Mucosa of stomach (tissue), 1 donor: ENCODE data around the gene PLAGL2.

ENCODE experiments used
- H3K27me3 ChIP-seq: one replicate; pipeline ENCODE4 v1.7.0; 2013; ENCODE audit warnings: mild to moderate bottlenecking, low read length; ENCODE audit not compliant: control insufficient read depth, insufficient read depth
- H3K36me3 ChIP-seq: one replicate; pipeline ENCODE4 v1.7.0; 2013; ENCODE audit warnings: low read length; ENCODE audit not compliant: control insufficient read depth, insufficient read depth
- H3K4me1 ChIP-seq: one replicate; pipeline ENCODE4 v1.7.0; 2013; ENCODE audit warnings: mild to moderate bottlenecking, low read length; ENCODE audit not compliant: control insufficient read depth, insufficient read depth
- H3K4me3 ChIP-seq: one replicate; pipeline ENCODE4 v1.7.0; 2013; ENCODE audit warnings: low read length
- H3K9ac ChIP-seq: one replicate; pipeline ENCODE4 v1.7.0; 2013; ENCODE audit warnings: mild to moderate bottlenecking, low read length, moderate library complexity
- H3K9me3 ChIP-seq: one replicate; pipeline ENCODE4 v1.7.0; 2013; ENCODE audit warnings: mild to moderate bottlenecking, low read length, moderate library complexity; ENCODE audit not compliant: control insufficient read depth
- donor health status: Pancreatic carcinoma.

The PLAGL2 gene

GRCh38 chr20:32162351-32162750, 45.2 kb downstream of the PLAGL2 start:
- H3K36me3 ChIP-seq = peaks cover 12% of the 10 kb centered on the region
- H3K9ac ChIP-seq = no peak overlapping the region
- no peak overlapping the region for H3K4me3 ChIP-seq
- no peaks in the 10 kb centered on the region for H3K4me1 ChIP-seq
- no peaks in the 10 kb centered on the region for H3K27me3 ChIP-seq
- H3K9me3 ChIP-seq = no peaks in the 10 kb centered on the region

GRCh38 chr20:32160341-32160740, 47.2 kb downstream of the PLAGL2 start:
- Histone ChIP-seq H3K36me3 (peaks cover 12% of the 10 kb centered on the region), H3K27me3 (no peaks in the 10 kb centered on the region), H3K4me3 (no peak overlapping the region), H3K9ac (no peak overlapping the region), H3K9me3 (no peaks in the 10 kb centered on the region), H3K4me1 (peaks cover 2% of the 10 kb centered on the region)

- Histone ChIP-seq H3K4me1 (peaks cover 7% of the 10 kb centered on the region), H3K36me3 (peaks cover 12% of the 10 kb centered on the region), H3K9me3 (no peaks in the 10 kb centered on the region), H3K9ac (no peak overlapping the region), H3K27me3 (no peaks in the 10 kb centered on the region), H3K4me3 (no peak overlapping the region)
Measured at GRCh38 chr20:32159766-32160221, 47.7 kb downstream of the PLAGL2 start.

GRCh38 chr20:32158943-32159660, 48.4 kb downstream of the PLAGL2 start:
- peaks cover 12% of the 10 kb centered on the region for H3K36me3 ChIP-seq

GRCh38 chr20:32158351-32158750, 49.2 kb downstream of the PLAGL2 start:
- peaks cover 10% of the 10 kb centered on the region for H3K4me1 ChIP-seq
- H3K36me3 ChIP-seq = peaks cover 9% of the 10 kb centered on the region
- no peaks in the 10 kb centered on the region for H3K27me3 ChIP-seq
- no peak overlapping the region for H3K9ac ChIP-seq
- H3K9me3 ChIP-seq = no peaks in the 10 kb centered on the region
- no peak overlapping the region for H3K4me3 ChIP-seq

More at GRCh38 chr20:32158943-32159660, 48.4 kb downstream of the PLAGL2 start:
- Histone ChIP-seq H3K4me3 (no peak overlapping the region), H3K27me3 (no peaks in the 10 kb centered on the region), H3K9ac (no peak overlapping the region), H3K4me1 (peaks cover 10% of the 10 kb centered on the region), H3K9me3 (no peaks in the 10 kb centered on the region)

GRCh38 chr20:32157611-32158010, 49.9 kb downstream of the PLAGL2 start:
- no peak overlapping the region for H3K4me3 ChIP-seq
- no peaks in the 10 kb centered on the region for H3K27me3 ChIP-seq
- peaks cover 11% of the 10 kb centered on the region for H3K4me1 ChIP-seq
- no peak overlapping the region for H3K9ac ChIP-seq
- H3K36me3 ChIP-seq = peaks cover 8% of the 10 kb centered on the region
- H3K9me3 ChIP-seq = no peaks in the 10 kb centered on the region

- Histone ChIP-seq H3K9ac (no peak overlapping the region), H3K27me3 (no peaks in the 10 kb centered on the region), H3K36me3 (peaks cover 3% of the 10 kb centered on the region)
Measured at GRCh38 chr20:32155017-32155981, 52.2 kb downstream of the PLAGL2 start.

GRCh38 chr20:32153771-32154170, 53.8 kb downstream of the PLAGL2 start:
- peaks cover 16% of the 10 kb centered on the region for H3K4me1 ChIP-seq

More at GRCh38 chr20:32155017-32155981, 52.2 kb downstream of the PLAGL2 start:
- no peaks in the 10 kb centered on the region for H3K9me3 ChIP-seq
- H3K4me3 ChIP-seq = no peak overlapping the region
- peaks cover 16% of the 10 kb centered on the region for H3K4me1 ChIP-seq

GRCh38 chr20:32153156-32153665, 54.3 kb downstream of the PLAGL2 start:
- Histone ChIP-seq H3K4me3 (no peak overlapping the region), H3K4me1 (peaks cover 16% of the 10 kb centered on the region), H3K27me3 (no peaks in the 10 kb centered on the region), H3K36me3 (peaks cover 10% of the 10 kb centered on the region), H3K9ac (no peak overlapping the region), H3K9me3 (no peaks in the 10 kb centered on the region)

More at GRCh38 chr20:32153771-32154170, 53.8 kb downstream of the PLAGL2 start:
- Histone ChIP-seq H3K9me3 (no peaks in the 10 kb centered on the region), H3K9ac (no peak overlapping the region), H3K36me3 (peaks cover 10% of the 10 kb centered on the region), H3K4me3 (no peak overlapping the region), H3K27me3 (no peaks in the 10 kb centered on the region)

GRCh38 chr20:32152421-32153155, 55.0 kb downstream of the PLAGL2 start:
- Histone ChIP-seq H3K36me3 (peaks cover 10% of the 10 kb centered on the region), H3K27me3 (no peaks in the 10 kb centered on the region), H3K9me3 (no peaks in the 10 kb centered on the region), H3K4me3 (no peak overlapping the region), H3K4me1 (peaks cover 16% of the 10 kb centered on the region), H3K9ac (no peak overlapping the region)

GRCh38 chr20:32150291-32150848, 57.2 kb downstream of the PLAGL2 start:
- Histone ChIP-seq H3K9me3 (no peaks in the 10 kb centered on the region), H3K4me3 (no peak overlapping the region), H3K4me1 (peaks cover 14% of the 10 kb centered on the region), H3K27me3 (no peaks in the 10 kb centered on the region), H3K9ac (no peak overlapping the region), H3K36me3 (peaks cover 15% of the 10 kb centered on the region)
